Fibroblast of mammary gland (primary cell): ENCODE data around the gene NELL2.

Experiments used
- DNase-seq: peaks from one replicate; pipeline ENCODE4 v3.0.0-alpha.2; 2010; ENCODE audit warnings: low read depth
- H3K4me3 ChIP-seq: 2 replicates; pipeline ENCODE4 v1.5.1; 2011; ENCODE audit warnings: low read depth, mild to moderate bottlenecking, low read length, moderate library complexity; ENCODE audit not compliant: control insufficient read depth
- CTCF ChIP-seq: conservative IDR thresholded peaks from 2 replicates; pipeline ENCODE4 v1.5.1; 2011; ENCODE audit warnings: low read depth, low read length, inconsistent platforms; ENCODE audit not compliant: control insufficient read depth, insufficient read depth

NELL2 gene

GRCh38 chr12:44551631-44552030 is 324.5 kb downstream of the NELL2 start:
- H3K4me3 ChIP-seq = no peak overlapping the region
- no peak for TF ChIP-seq CTCF
- no peak for DNase-seq

- no peak for TF ChIP-seq CTCF
- no peak overlapping the region for H3K4me3 ChIP-seq
- no peak for DNase-seq
These were observed 325.7 kb downstream of the NELL2 start for GRCh38 chr12:44550377-44550776.

GRCh38 chr12:44546060-44546459 is 330.1 kb downstream of the NELL2 start:
- DNase-seq = no peak
- no peak for TF ChIP-seq CTCF
- H3K4me3 ChIP-seq = no peak overlapping the region

GRCh38 chr12:44544018-44544417 is 332.1 kb downstream of the NELL2 start:
- no peak overlapping the region for H3K4me3 ChIP-seq
- DNase-seq = no peak
- TF ChIP-seq CTCF = no peak

- no peak for TF ChIP-seq CTCF
- H3K4me3 ChIP-seq = no peak overlapping the region
- no peak for DNase-seq
These were observed 333.4 kb downstream of the NELL2 start for GRCh38 chr12:44542716-44543115.

GRCh38 chr12:44537354-44537753 is 338.8 kb downstream of the NELL2 start:
- no peak overlapping the region for H3K4me3 ChIP-seq
- no peak for DNase-seq
- no peak for TF ChIP-seq CTCF

- no peak for DNase-seq
- no peak for TF ChIP-seq CTCF
- no peak overlapping the region for H3K4me3 ChIP-seq
These were observed 343.2 kb downstream of the NELL2 start for GRCh38 chr12:44532940-44533339.
